GM19193 (cell line): ENCODE measurements around the gene PNMA6E.

Source experiments
- POLR2A ChIP-seq: IDR thresholded peaks from 4 replicates; pipeline ENCODE4 v1.6.1; 2011; ENCODE audit not compliant: insufficient read depth, insufficient read length; ENCODE audit errors: extremely low read depth

Gene PNMA6E

GRCh38 chrX:153401133-153401764 is at the start of gene PNMA6E:
TSS of gene PNMA6E (minus strand) at chrX:153401350. CDS start at chrX:153398849, 2,501 bp downstream.
- no peak for TF ChIP-seq POLR2A

GRCh38 chrX:153450949-153451277 is 49.8 kb upstream of the PNMA6E start:
- TF ChIP-seq POLR2A: no peak

GRCh38 chrX:153450114-153450948 is 49.2 kb upstream of the PNMA6E start:
- TF ChIP-seq POLR2A: no peak

- TF ChIP-seq POLR2A: no peak
Measured at GRCh38 chrX:153449368-153450113, 48.4 kb upstream of the PNMA6E start.

- TF ChIP-seq POLR2A: no peak
Measured at GRCh38 chrX:153448556-153449367, 47.6 kb upstream of the PNMA6E start.

- TF ChIP-seq POLR2A: no peak
Measured at GRCh38 chrX:153447581-153447960, 46.4 kb upstream of the PNMA6E start.

GRCh38 chrX:153446950-153447580 is 45.9 kb upstream of the PNMA6E start:
- no peak for TF ChIP-seq POLR2A

- TF ChIP-seq POLR2A: no peak
Measured at GRCh38 chrX:153446636-153446936, 45.4 kb upstream of the PNMA6E start.

GRCh38 chrX:153445856-153446635 is 44.9 kb upstream of the PNMA6E start, which contains the start of gene TREX2:
TSS of gene TREX2 (minus strand) at chrX:153446056. CDS start at chrX:153445430, 626 bp downstream.
- no peak for TF ChIP-seq POLR2A

- TF ChIP-seq POLR2A: no peak
Measured at GRCh38 chrX:153445106-153445855, 44.1 kb upstream of the PNMA6E start.

GRCh38 chrX:153444333-153445011 is 43.3 kb upstream of the PNMA6E start:
- TF ChIP-seq POLR2A: no peak
